HAP-1 (cell line): ENCODE data around the gene TASP1.
"Not testable (repeated sequence)": the region's sequence is repeated elsewhere in the genome, so short reads cannot be mapped to it uniquely, and the experiment has no call there.

Experiments used
- DNase-seq, 2 experiments: peaks; one replicate each; pipeline ENCODE4 v3.0.0-alpha.2; 2016 to 2020; ENCODE audit warnings: low spot score in 2 of 2
- H3K27me3 ChIP-seq: fragments of 250-450 bp; sonication (Bioruptor Pico); 2 replicates; pipeline ENCODE4 v1.5.1; 2020; ENCODE audit warnings: low read depth, mild to moderate bottlenecking, moderate library complexity
- H3K36me3 ChIP-seq: fragments of 250-450 bp; sonication (Bioruptor Pico); replicated peaks from 2 replicates; pipeline ENCODE4 v1.5.1; 2020; ENCODE audit warnings: mild to moderate bottlenecking
- H3K4me1 ChIP-seq: fragments of 250-450 bp; sonication (Bioruptor Pico); 2 replicates; pipeline ENCODE4 v1.5.1; 2020; ENCODE audit warnings: mild to moderate bottlenecking
- H3K4me3 ChIP-seq: fragments of 250-450 bp; sonication (Bioruptor Pico); 2 replicates; pipeline ENCODE4 v1.5.1; 2020; ENCODE audit warnings: mild to moderate bottlenecking, moderate library complexity
- H3K9me3 ChIP-seq: fragments of 250-450 bp; sonication (Bioruptor Pico); 2 replicates; pipeline ENCODE4 v1.5.1; 2020; ENCODE audit warnings: mild to moderate bottlenecking, moderate library complexity
- in situ Hi-C: fragments of 300-500 bp; cut with MboI; formaldehyde crosslinking; loops from 3 replicates; pipeline ENCODE4 v1.14.3; 2020; ENCODE audit warnings: low sequenced_read_pairs, inconsistent platforms, mixed read lengths

The TASP1 gene

GRCh38 chr20:13487202-13487601 lies 151.5 kb downstream of the TASP1 start:
- no peaks in the 10 kb centered on the region for H3K27me3 ChIP-seq
- in situ Hi-C loops = no loop called here
- no peak overlapping the region for H3K4me3 ChIP-seq
- peaks cover 26% of the 10 kb centered on the region for H3K4me1 ChIP-seq
- peaks cover 5% of the 10 kb centered on the region; the same call in 1 of the 2 replicates for H3K36me3 ChIP-seq
- DNase-seq = no peak
- no peaks in the 10 kb centered on the region; the same call in 1 of the 2 replicates for H3K9me3 ChIP-seq

DNA sequence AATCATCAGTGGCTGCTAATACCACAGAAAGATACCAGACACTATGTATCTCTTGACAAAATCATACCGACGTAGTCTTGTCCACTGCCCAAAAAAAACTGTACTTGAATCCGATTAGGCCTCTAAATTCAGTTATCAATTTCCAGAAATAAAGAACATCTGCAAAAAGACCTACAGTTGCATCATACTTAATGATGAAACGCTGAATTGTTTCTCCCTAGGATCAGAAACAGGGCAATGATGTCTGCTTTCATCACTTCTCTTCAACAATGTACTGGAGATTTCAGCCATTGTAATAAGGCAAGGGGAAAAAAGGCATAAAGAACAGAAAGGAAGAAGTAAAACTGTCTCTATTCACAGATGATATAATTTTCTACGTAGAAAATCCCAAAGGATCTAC lies 152.0 kb downstream of the TASP1 start:
- no peaks in the 10 kb centered on the region for H3K27me3 ChIP-seq
- H3K4me1 ChIP-seq = peaks cover 23% of the 10 kb centered on the region
- DNase-seq = no peak
- H3K4me3 ChIP-seq = no peak overlapping the region
- in situ Hi-C loops = no loop called here
- no peaks in the 10 kb centered on the region; the same call in 1 of the 2 replicates for H3K9me3 ChIP-seq
- H3K36me3 ChIP-seq = peaks cover 9% of the 10 kb centered on the region; the same call in 1 of the 2 replicates

GRCh38 chr20:13485576-13485975 lies 153.2 kb downstream of the TASP1 start:
- in situ Hi-C loops = no loop called here
- no peaks in the 10 kb centered on the region; the same call in 1 of the 2 replicates for H3K27me3 ChIP-seq
- no peaks in the 10 kb centered on the region; the same call in 1 of the 2 replicates for H3K9me3 ChIP-seq
- peaks cover 12% of the 10 kb centered on the region for H3K36me3 ChIP-seq
- no peak overlapping the region for H3K4me3 ChIP-seq
- H3K4me1 ChIP-seq = peaks cover 12% of the 10 kb centered on the region
- no peak for DNase-seq

GRCh38 chr20:13485019-13485418 lies 153.7 kb downstream of the TASP1 start:
- H3K4me3 ChIP-seq, DNase-seq, H3K4me1 ChIP-seq, H3K9me3 ChIP-seq, in situ Hi-C loops, H3K27me3 ChIP-seq: not testable (repeated sequence)
- H3K36me3 ChIP-seq = peaks cover 12% of the 10 kb centered on the region

GRCh38 chr20:13483472-13483871 lies 155.3 kb downstream of the TASP1 start:
- H3K4me3 ChIP-seq, in situ Hi-C loops, H3K4me1 ChIP-seq, H3K9me3 ChIP-seq, DNase-seq, H3K27me3 ChIP-seq: not testable (repeated sequence)
- H3K36me3 ChIP-seq = peaks cover 12% of the 10 kb centered on the region

- DNase-seq = no peak
- Histone ChIP-seq H3K9me3 (no peaks in the 10 kb centered on the region), H3K4me3 (no peak overlapping the region), H3K27me3 (no peaks in the 10 kb centered on the region; the same call in 1 of the 2 replicates), H3K4me1 (0 out of 2 replicates have a peak, but pooled peaks cover under 1% of the 10 kb centered on the region), H3K36me3 (peaks cover 12% of the 10 kb centered on the region)
- in situ Hi-C loops = no loop called here
Measured at GRCh38 chr20:13478366-13478765, 160.4 kb downstream of the TASP1 start.

DNA sequence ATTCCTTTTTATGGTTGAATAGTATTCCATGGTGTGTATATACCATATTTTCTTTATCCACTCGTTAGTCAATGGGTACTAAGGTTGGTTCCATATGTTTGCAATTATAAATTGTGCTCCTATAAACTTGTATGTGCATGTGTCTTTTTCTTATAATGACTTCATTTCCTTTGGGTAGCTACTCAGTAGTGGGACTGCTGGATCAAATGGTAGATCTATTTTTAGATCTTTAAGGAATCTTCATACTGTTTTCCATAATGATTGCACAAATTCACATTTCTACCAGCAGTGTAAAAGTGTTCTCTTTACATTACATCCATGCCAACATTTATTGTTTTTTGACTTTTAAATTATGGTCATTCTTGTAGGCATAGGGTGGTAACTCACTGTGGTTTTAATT lies 164.3 kb downstream of the TASP1 start:
- in situ Hi-C loops = no loop called here
- H3K27me3 ChIP-seq = no peaks in the 10 kb centered on the region
- no peak for DNase-seq
- no peak overlapping the region for H3K4me3 ChIP-seq
- H3K4me1 ChIP-seq = no peaks in the 10 kb centered on the region
- H3K9me3 ChIP-seq = no peaks in the 10 kb centered on the region
- no peaks in the 10 kb centered on the region for H3K36me3 ChIP-seq

- peaks cover 5% of the 10 kb centered on the region for H3K9me3 ChIP-seq
- in situ Hi-C loops = no loop called here
- no peaks in the 10 kb centered on the region for H3K27me3 ChIP-seq
- DNase-seq = no peak
- no peak overlapping the region for H3K4me3 ChIP-seq
- H3K36me3 ChIP-seq = no peaks in the 10 kb centered on the region
- H3K4me1 ChIP-seq = peaks cover 5% of the 10 kb centered on the region; the same call in 1 of the 2 replicates
Measured at GRCh38 chr20:13469262-13469661, 169.5 kb downstream of the TASP1 start.

GRCh38 chr20:13468166-13468565 lies 170.6 kb downstream of the TASP1 start:
- Histone ChIP-seq H3K9me3 (peaks cover 5% of the 10 kb centered on the region), H3K4me3 (no peak overlapping the region), H3K36me3 (no peaks in the 10 kb centered on the region), H3K27me3 (no peaks in the 10 kb centered on the region), H3K4me1 (peaks cover 8% of the 10 kb centered on the region)
- DNase-seq = no peak
- in situ Hi-C loops = no loop called here

- H3K4me1 ChIP-seq = peaks cover 25% of the 10 kb centered on the region
- no peaks in the 10 kb centered on the region for H3K36me3 ChIP-seq
- peaks cover 5% of the 10 kb centered on the region for H3K9me3 ChIP-seq
- H3K4me3 ChIP-seq = no peak overlapping the region
- no peaks in the 10 kb centered on the region for H3K27me3 ChIP-seq
- DNase-seq = no peak
- in situ Hi-C loops = no loop called here
Measured at GRCh38 chr20:13464702-13465101, 174.0 kb downstream of the TASP1 start.

DNA sequence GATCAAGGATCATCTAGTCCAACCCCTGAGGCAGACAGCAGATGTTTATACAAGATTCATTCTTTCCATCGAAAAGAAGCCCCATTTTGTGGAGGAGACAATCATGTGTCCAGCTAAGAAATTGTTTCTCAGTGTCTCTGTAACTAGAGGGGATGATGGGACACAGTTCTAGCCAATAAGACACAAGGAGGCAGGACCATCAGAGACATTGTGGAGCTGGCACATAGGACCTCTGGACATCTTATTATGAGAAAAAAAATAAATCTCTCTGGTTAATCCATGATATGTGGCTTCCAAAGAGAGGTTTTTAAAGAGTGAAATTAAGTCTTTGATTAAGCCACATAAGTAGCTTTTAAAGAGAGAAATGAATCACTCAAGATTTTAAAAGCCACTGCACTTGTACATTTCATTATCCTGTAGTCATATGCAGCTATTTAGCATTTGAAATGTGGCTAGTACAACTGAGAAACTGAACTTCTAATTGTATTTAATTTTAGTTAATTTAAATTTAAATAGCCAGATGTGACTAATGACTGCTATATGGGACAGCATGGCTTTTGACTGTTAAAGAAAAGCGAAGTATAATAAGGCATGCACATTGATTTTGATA lies 176.8 kb downstream of the TASP1 start:
- no peak overlapping the region for H3K4me3 ChIP-seq
- peaks cover 20% of the 10 kb centered on the region for H3K4me1 ChIP-seq
- H3K36me3 ChIP-seq = no peaks in the 10 kb centered on the region
- DNase-seq = peak; percentile 45 to 92
- H3K9me3 ChIP-seq = no peaks in the 10 kb centered on the region; the same call in 1 of the 2 replicates
- in situ Hi-C loops = no loop called here
- H3K27me3 ChIP-seq = no peaks in the 10 kb centered on the region

DNA sequence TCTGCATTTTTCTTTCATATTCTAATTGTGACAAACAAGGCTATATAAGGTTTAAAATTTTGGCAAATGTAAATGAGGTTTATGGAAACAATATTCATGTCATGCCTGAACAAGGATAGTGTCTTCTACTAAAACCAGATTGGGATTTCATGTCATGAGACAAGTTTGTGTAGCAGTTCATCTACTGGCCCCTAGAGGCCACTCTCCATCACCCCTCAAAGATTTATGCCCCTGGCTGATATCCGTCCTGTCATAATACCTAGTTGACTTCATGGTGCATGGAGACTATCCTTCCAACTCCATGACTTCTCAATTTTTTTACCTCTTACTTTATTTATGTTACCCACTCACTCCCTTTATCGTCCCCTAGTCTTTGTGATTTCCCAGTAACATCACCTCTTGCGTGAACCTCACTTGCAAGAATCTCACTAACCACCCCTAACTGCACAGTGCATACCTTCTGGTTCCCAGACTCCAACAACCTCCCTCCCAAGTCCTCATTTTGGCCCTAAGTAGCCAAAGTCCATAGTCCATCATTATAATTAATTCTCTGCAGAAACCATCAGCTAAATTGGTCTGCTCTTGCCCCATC lies 179.8 kb downstream of the TASP1 start:
- H3K9me3 ChIP-seq = no peaks in the 10 kb centered on the region; the same call in 1 of the 2 replicates
- no peaks in the 10 kb centered on the region for H3K27me3 ChIP-seq
- no peak overlapping the region for H3K4me3 ChIP-seq
- DNase-seq = peak; percentile 39 to 52
- H3K36me3 ChIP-seq = no peaks in the 10 kb centered on the region
- peaks cover 20% of the 10 kb centered on the region for H3K4me1 ChIP-seq
- in situ Hi-C loops = no loop called here

DNA sequence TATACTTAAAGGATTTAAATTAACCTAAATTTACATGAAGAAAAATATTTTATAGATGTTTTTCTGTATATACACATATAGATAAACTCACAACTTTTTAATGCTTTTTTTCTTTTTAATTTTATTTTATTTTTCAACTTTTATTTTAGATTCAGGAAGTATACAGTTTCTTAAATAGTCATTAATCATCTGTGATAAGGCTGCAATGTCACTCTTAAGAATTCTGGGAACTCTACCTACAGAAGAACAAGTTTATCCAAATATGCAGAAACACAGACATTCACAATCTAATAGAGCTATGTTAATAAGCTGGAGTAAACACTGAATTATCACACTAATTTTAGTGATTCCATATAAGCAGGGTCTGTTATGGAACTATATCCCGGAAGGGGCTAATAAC lies 181.2 kb downstream of the TASP1 start:
- Histone ChIP-seq H3K36me3 (no peaks in the 10 kb centered on the region), H3K27me3 (no peaks in the 10 kb centered on the region), H3K4me3 (no peak overlapping the region), H3K4me1 (peaks cover 10% of the 10 kb centered on the region), H3K9me3 (no peaks in the 10 kb centered on the region; the same call in 1 of the 2 replicates)
- in situ Hi-C loops = no loop called here
- DNase-seq = no peak

- no peaks in the 10 kb centered on the region for H3K9me3 ChIP-seq
- no peaks in the 10 kb centered on the region for H3K4me1 ChIP-seq
- in situ Hi-C loops = no loop called here
- no peaks in the 10 kb centered on the region for H3K36me3 ChIP-seq
- DNase-seq = no peak
- no peak overlapping the region for H3K4me3 ChIP-seq
- H3K27me3 ChIP-seq = no peaks in the 10 kb centered on the region
Measured at GRCh38 chr20:13455713-13456112, 183.0 kb downstream of the TASP1 start.
